Body of pancreas (tissue), 4 donors: ENCODE data around the gene CERCAM. TPM values are rescaled to one million over a fixed set of nuclear protein-coding genes. Genes with fewer than 3 reads are reported as not detected.

Experiments
- ATAC-seq: fragments of 150-250 bp; one replicate; pipeline ENCODE4 v1.9.1; 2016
- DNase-seq, 4 donors: peaks; one replicate each; pipeline ENCODE4 v3.0.0-alpha.2; 2019
- H3K27ac ChIP-seq, 4 donors: fragments of 200-600 bp; sonication (generic); 1 replicate in 3 of 4; 2 replicates in 1 of 4; pipeline versions ENCODE4 v1.5.1 to v1.6.1; 2016 to 2019; ENCODE audit warnings: mild to moderate bottlenecking in 1 of 4, mixed read lengths in 1 of 4, moderate library complexity in 1 of 4
- H3K27me3 ChIP-seq, 2 donors: fragments of 200-600 bp; sonication (generic); one replicate each; pipeline ENCODE4 v1.6.0; 2016; ENCODE audit warnings: mild to moderate bottlenecking in 1 of 2
- H3K36me3 ChIP-seq, 2 donors: fragments of 200-600 bp; sonication (generic); replicated peaks in 1 of 2; 2 replicates each; pipeline ENCODE4 v1.5.1; 2016; ENCODE audit warnings: low read depth in 2 of 2; ENCODE audit not compliant: insufficient read depth in 1 of 2
- H3K4me1 ChIP-seq: fragments of 200-600 bp; sonication (generic); one replicate; pipeline ENCODE4 v1.6.0; 2016
- H3K4me3 ChIP-seq, 2 donors: fragments of 200-600 bp; sonication (generic); 1 replicate in 1 of 2; 2 replicates in 1 of 2; pipeline ENCODE4 v1.5.1; 2016 to 2019
- H3K9me3 ChIP-seq, 3 donors: fragments of 200-600 bp; sonication (generic); 1 replicate in 2 of 3; 2 replicates in 1 of 3; pipeline ENCODE4 v1.5.1; 2016
- POLR2A ChIP-seq, 3 donors: fragments of 450-650 bp; IDR thresholded peaks; one replicate each; pipeline ENCODE4 v1.6.1; 2016; ENCODE audit warnings: antibody characterized with exemption in 3 of 3, mild to moderate bottlenecking in 2 of 3
- WGBS, 2 donors: methylation state at CpG; one replicate each; pipeline ENCODE4 v1.1.5; 2017; 5-methylcytosine and 5-hydroxymethylcytosine counted together
- intact Hi-C: fragments of 100-400 bp; cut with DNase I; formaldehyde crosslinking; loops from one replicate; pipeline ENCODE4 v1.15.1; 2023
- total RNA-seq, 2 donors: library from RNA; depleted of rRNA; stranded (reverse); fragments of >200 nt; gene quantifications; one replicate each; pipeline ENCODE4 v1.1.0, GENCODE V29; 2016
- TF ChIP-seq, protein P1 (sequence below), 7 experiments: fragments of 450-650 bp in 4 of 7; fragments of 200-600 bp in 3 of 7; sonication (generic) in 3 of 7; IDR thresholded peaks; one replicate each; pipeline ENCODE4 v1.5.1; 2016 to 2019; ENCODE audit warnings: antibody characterized with exemption in 7 of 7

The CERCAM gene
- total RNA-seq, 2 donors from 2014 or later: 28.0 to 42.0 TPM

- peaks cover 6 to 28% of the 10 kb centered on the region in 2 donors for H3K36me3 ChIP-seq
- DNase-seq (no peak), ATAC-seq (no peak)
- no peaks in the 10 kb centered on the region for H3K9me3 ChIP-seq
- H3K27ac ChIP-seq: no peak overlapping the region
- no peaks in the 10 kb centered on the region for H3K27me3 ChIP-seq
- WGBS, 2 donors: 85 to 92% methylated on average over 9 to 10 of the region's 11 CpGs
- TF ChIP-seq, protein P1, sequence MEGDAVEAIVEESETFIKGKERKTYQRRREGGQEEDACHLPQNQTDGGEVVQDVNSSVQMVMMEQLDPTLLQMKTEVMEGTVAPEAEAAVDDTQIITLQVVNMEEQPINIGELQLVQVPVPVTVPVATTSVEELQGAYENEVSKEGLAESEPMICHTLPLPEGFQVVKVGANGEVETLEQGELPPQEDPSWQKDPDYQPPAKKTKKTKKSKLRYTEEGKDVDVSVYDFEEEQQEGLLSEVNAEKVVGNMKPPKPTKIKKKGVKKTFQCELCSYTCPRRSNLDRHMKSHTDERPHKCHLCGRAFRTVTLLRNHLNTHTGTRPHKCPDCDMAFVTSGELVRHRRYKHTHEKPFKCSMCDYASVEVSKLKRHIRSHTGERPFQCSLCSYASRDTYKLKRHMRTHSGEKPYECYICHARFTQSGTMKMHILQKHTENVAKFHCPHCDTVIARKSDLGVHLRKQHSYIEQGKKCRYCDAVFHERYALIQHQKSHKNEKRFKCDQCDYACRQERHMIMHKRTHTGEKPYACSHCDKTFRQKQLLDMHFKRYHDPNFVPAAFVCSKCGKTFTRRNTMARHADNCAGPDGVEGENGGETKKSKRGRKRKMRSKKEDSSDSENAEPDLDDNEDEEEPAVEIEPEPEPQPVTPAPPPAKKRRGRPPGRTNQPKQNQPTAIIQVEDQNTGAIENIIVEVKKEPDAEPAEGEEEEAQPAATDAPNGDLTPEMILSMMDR (IDR thresholded peaks at IDR 0.05): no peak
- no peak for TF ChIP-seq POLR2A (IDR thresholded peaks at IDR 0.05)
- no peaks in the 10 kb centered on the region for H3K4me1 ChIP-seq
- intact Hi-C loops: no loop called here
- no peak overlapping the region for H3K4me3 ChIP-seq
Observed at GRCh38 chr9:128390150-128390812, 30.4 kb upstream of the CERCAM start.

DNA sequence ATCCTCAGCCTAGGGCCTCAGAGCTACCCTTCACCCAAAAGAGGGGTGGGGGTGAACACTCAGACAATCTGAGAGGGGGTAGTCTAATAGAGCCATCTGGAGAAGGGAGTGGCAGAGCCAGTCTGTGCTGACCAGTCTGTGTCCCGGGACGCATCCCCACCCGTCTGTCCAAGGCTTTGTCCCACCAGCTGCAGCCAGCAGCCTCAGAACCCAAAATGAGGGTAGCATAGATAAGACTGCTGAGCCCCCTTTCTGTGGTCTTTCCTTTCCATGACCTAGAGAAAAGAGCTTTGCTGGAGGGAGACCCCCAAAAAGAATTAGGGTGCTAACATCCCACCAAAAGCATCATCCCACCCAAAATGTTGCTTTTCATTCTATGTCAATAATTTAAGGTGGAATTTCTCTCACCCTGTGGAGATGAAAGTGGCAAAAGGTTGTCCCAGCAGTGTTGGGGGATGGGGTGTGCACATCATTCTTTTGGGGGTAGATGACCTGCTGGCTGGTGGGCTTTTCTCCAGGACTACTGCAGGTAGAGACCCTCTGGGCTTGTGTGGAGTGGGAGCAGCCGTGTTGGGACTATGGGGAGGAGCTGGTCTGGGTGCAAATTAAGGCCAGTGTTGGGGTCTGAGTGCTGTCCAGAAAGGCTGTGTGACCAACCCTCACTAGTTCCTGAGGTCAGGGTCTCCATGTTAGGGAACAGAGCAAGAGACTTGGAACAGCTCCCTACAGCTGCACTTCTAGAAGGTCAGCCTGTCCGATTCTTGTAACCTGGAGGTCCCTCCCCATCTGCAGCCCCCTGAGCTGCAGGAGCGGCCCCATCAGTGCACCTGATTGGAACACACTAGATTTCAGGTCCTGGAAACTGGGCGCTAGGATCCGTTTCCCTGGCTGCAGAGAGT lies 29.6 kb upstream of the CERCAM start:
- DNase-seq (no peak), ATAC-seq (no peak)
- Histone ChIP-seq H3K27ac (no peak overlapping the region), H3K4me1 (no peaks in the 10 kb centered on the region), H3K4me3 (no peak overlapping the region), H3K27me3 (no peaks in the 10 kb centered on the region), H3K36me3 (peaks cover 6 to 28% of the 10 kb centered on the region in 2 donors), H3K9me3 (no peaks in the 10 kb centered on the region)
- TF ChIP-seq, protein P1 (IDR thresholded peaks at IDR 0.05): no peak
- TF ChIP-seq POLR2A (IDR thresholded peaks at IDR 0.05): no peak
- WGBS, 2 donors: 83 to 95% methylated on average over 8 of the region's 8 CpGs
- intact Hi-C loops: no loop called here

GRCh38 chr9:128391956-128392301 lies 28.7 kb upstream of the CERCAM start:
- TF ChIP-seq, protein P1 (IDR thresholded peaks at IDR 0.05): no peak
- no peak for TF ChIP-seq POLR2A (IDR thresholded peaks at IDR 0.05)
- intact Hi-C loops: no loop called here
- ATAC-seq (no peak), DNase-seq (no peak)
- H3K4me3 ChIP-seq: no peak overlapping the region
- no peak overlapping the region for H3K27ac ChIP-seq
- no peaks in the 10 kb centered on the region for H3K9me3 ChIP-seq
- H3K27me3 ChIP-seq: no peaks in the 10 kb centered on the region
- H3K36me3 ChIP-seq: peaks cover 6 to 28% of the 10 kb centered on the region in 2 donors
- 96 to 97% methylated on average over 21 of the region's 21 CpGs for WGBS, 2 donors
- H3K4me1 ChIP-seq: peaks cover 2% of the 10 kb centered on the region

- no peak overlapping the region for H3K4me3 ChIP-seq
- peaks cover 6 to 24% of the 10 kb centered on the region in 2 donors for H3K36me3 ChIP-seq
- no peak overlapping the region for H3K27ac ChIP-seq
- H3K27me3 ChIP-seq: no peaks in the 10 kb centered on the region
- ATAC-seq (no peak), DNase-seq (no peak)
- no peaks in the 10 kb centered on the region for H3K9me3 ChIP-seq
- intact Hi-C loops: no loop called here
- WGBS, 2 donors: 87 to 92% methylated on average over 28 to 75 of the region's 88 CpGs
- H3K4me1 ChIP-seq: peaks cover 6% of the 10 kb centered on the region
- TF ChIP-seq, protein P1 (IDR thresholded peaks at IDR 0.05): no peak
- no peak for TF ChIP-seq POLR2A (IDR thresholded peaks at IDR 0.05)
Observed at GRCh38 chr9:128392302-128393144, 28.1 kb upstream of the CERCAM start.
